Fibroblast of skin of abdomen (primary cell): ENCODE results near the gene FAM50A.

Experiments
- DNase-seq: peaks from one replicate; pipeline ENCODE4 v3.0.0-alpha.2; 2013

The FAM50A gene

GRCh38 chrX:154413142-154413541 lies 30.8 kb upstream of the FAM50A start:
- DNase-seq: no peak

- no peak for DNase-seq
Observed at GRCh38 chrX:154417157-154417556, 26.8 kb upstream of the FAM50A start.

GRCh38 chrX:154419189-154419588 lies 24.8 kb upstream of the FAM50A start:
- DNase-seq: no peak

- no peak for DNase-seq
Observed at GRCh38 chrX:154419688-154420401, 24.1 kb upstream of the FAM50A start.

GRCh38 chrX:154420402-154420756 lies 23.6 kb upstream of the FAM50A start:
- DNase-seq: no peak

- no peak for DNase-seq
Observed at GRCh38 chrX:154426916-154427770, 16.8 kb upstream of the FAM50A start.

GRCh38 chrX:154428176-154429171 lies 15.5 kb upstream of the FAM50A start, which contains the start of gene ATP6AP1:
Gene ATP6AP1, plus strand, starts transcription at chrX:154428677. Its CDS starts 16 bp downstream, at chrX:154428693.
- DNase-seq: peak; percentile 95

- no peak for DNase-seq
Observed at GRCh38 chrX:154429711-154430110, 14.2 kb upstream of the FAM50A start.

GRCh38 chrX:154430479-154430878 lies 13.5 kb upstream of the FAM50A start:
- no peak for DNase-seq

GRCh38 chrX:154430916-154431315 lies 13.0 kb upstream of the FAM50A start:
- DNase-seq: no peak

GRCh38 chrX:154431341-154431740 lies 12.6 kb upstream of the FAM50A start:
- no peak for DNase-seq

GRCh38 chrX:154432210-154432609 lies 11.7 kb upstream of the FAM50A start:
- DNase-seq: no peak

GRCh38 chrX:154433605-154434004 lies 10.3 kb upstream of the FAM50A start:
- DNase-seq: no peak

- no peak for DNase-seq
Observed at GRCh38 chrX:154434394-154435168, 9.4 kb upstream of the FAM50A start.

GRCh38 chrX:154435171-154435733 lies 8.7 kb upstream of the FAM50A start:
- DNase-seq: no peak

- peak; percentile 59 for DNase-seq
Observed at GRCh38 chrX:154436374-154436982, 7.5 kb upstream of the FAM50A start.

- peak; percentile 65 for DNase-seq
Observed at GRCh38 chrX:154436983-154437752, 6.8 kb upstream of the FAM50A start, which contains the start of gene GDI1. Gene GDI1, plus strand, starts transcription at chrX:154437154. Its CDS starts 101 bp downstream, at chrX:154437255.

- no peak for DNase-seq
Observed at GRCh38 chrX:154437971-154438893, 5.7 kb upstream of the FAM50A start.

GRCh38 chrX:154439841-154440240 lies 4.1 kb upstream of the FAM50A start:
- no peak for DNase-seq
